ENCODE data around the gene OR4F15. TPM values are rescaled to one million over a fixed set of nuclear protein-coding genes. Genes with fewer than 3 reads are reported as not detected.

Gene OR4F15
- total RNA-seq, 1 experiment from 2014 or later: not detected

GRCh38 chr15:101804375-101804774 lies 7.6 kb upstream of the OR4F15 start:
- Histone ChIP-seq H3K36me3 (ENCODE audit: low read depth, low read length) (no peaks in the 10 kb centered on the region), H3K4me2 (ENCODE audit: low read length) (no peak overlapping the region), H3K4me1 (ENCODE audit: insufficient read depth, low read length) (no peaks in the 10 kb centered on the region), H3K27me3 (ENCODE audit: low read length) (peaks cover 19% of the 10 kb centered on the region), H4K20me1 (ENCODE audit: low read length) (no peaks in the 10 kb centered on the region), H3F3A (ENCODE audit: low read length, unreplicated experiment) (no peaks in the 10 kb centered on the region), H3K9ac (ENCODE audit: low read length) (no peak overlapping the region), H3K9me3 (ENCODE audit: low read length) (no peaks in the 10 kb centered on the region), H3K27ac (ENCODE audit: low read length) (no peak overlapping the region), H3K4me3 (ENCODE audit: low read length) (no peak overlapping the region), H2AFZ (ENCODE audit: low read length) (no peak overlapping the region), H3K9me2 (replicated peaks; ENCODE audit: low read length) (no peaks in the 10 kb centered on the region), H3K79me2 (ENCODE audit: low read length) (no peaks in the 10 kb centered on the region)
- ChIA-PET CTCF (no interaction called here), POLR2A (ENCODE audit: unreplicated experiment) (no interaction called here)
- DNase-seq (no peak), ATAC-seq (no peak)
- no TSS peak for BruUV-seq (replicated peaks)
- intact Hi-C loops (cut with micrococcal nuclease): no loop called here
- TF ChIP-seq EZH2 (IDR thresholded peaks at IDR 0.05; ENCODE audit: low read length, unreplicated experiment): no peak
- no peak for TF ChIP-seq EZH2phosphoT487 (IDR thresholded peaks at IDR 0.05; ENCODE audit: borderline replicate concordance, low read length)
- no peak for TF ChIP-seq CTCF (conservative IDR thresholded peaks at IDR 0.05; ENCODE audit: low read depth, low read length)

GRCh38 chr15:101804941-101805340 lies 7.1 kb upstream of the OR4F15 start:
- ChIA-PET POLR2A (ENCODE audit: unreplicated experiment) (no interaction called here), CTCF (no interaction called here)
- H3K9ac ChIP-seq (ENCODE audit: low read length): no peak overlapping the region
- no peak overlapping the region for H3K4me2 ChIP-seq (ENCODE audit: low read length)
- H2AFZ ChIP-seq (ENCODE audit: low read length): no peak overlapping the region
- no peak overlapping the region for H3K27ac ChIP-seq (ENCODE audit: low read length)
- intact Hi-C loops (cut with micrococcal nuclease): no loop called here
- ATAC-seq: no peak
- no peaks in the 10 kb centered on the region for H3F3A ChIP-seq (ENCODE audit: low read length, unreplicated experiment)
- H4K20me1 ChIP-seq (ENCODE audit: low read length): no peaks in the 10 kb centered on the region
- no TSS peak for BruUV-seq (replicated peaks)
- H3K36me3 ChIP-seq (ENCODE audit: low read depth, low read length): no peaks in the 10 kb centered on the region
- DNase-seq: no peak
- peaks cover 16% of the 10 kb centered on the region for H3K27me3 ChIP-seq (ENCODE audit: low read length)
- H3K9me3 ChIP-seq (ENCODE audit: low read length): no peaks in the 10 kb centered on the region
- TF ChIP-seq EZH2 (IDR thresholded peaks at IDR 0.05; ENCODE audit: low read length, unreplicated experiment): no peak
- no peak for TF ChIP-seq CTCF (conservative IDR thresholded peaks at IDR 0.05; ENCODE audit: low read depth, low read length)
- TF ChIP-seq EZH2phosphoT487 (IDR thresholded peaks at IDR 0.05; ENCODE audit: borderline replicate concordance, low read length): no peak
- H3K4me3 ChIP-seq (ENCODE audit: low read length): no peak overlapping the region
- no peaks in the 10 kb centered on the region for H3K79me2 ChIP-seq (ENCODE audit: low read length)
- no peaks in the 10 kb centered on the region for H3K4me1 ChIP-seq (ENCODE audit: insufficient read depth, low read length)
- no peaks in the 10 kb centered on the region for H3K9me2 ChIP-seq (replicated peaks; ENCODE audit: low read length)

- DNase-seq (peak; percentile 5), ATAC-seq (no peak)
- Histone ChIP-seq H3K27me3 (ENCODE audit: low read length) (peaks cover 15% of the 10 kb centered on the region), H4K20me1 (ENCODE audit: low read length) (no peaks in the 10 kb centered on the region), H3K9me2 (replicated peaks; ENCODE audit: low read length) (no peaks in the 10 kb centered on the region), H3K79me2 (ENCODE audit: low read length) (no peaks in the 10 kb centered on the region), H3K36me3 (ENCODE audit: low read depth, low read length) (no peaks in the 10 kb centered on the region), H3K27ac (ENCODE audit: low read length) (no peak overlapping the region), H3K4me3 (ENCODE audit: low read length) (no peak overlapping the region), H3K9me3 (ENCODE audit: low read length) (no peaks in the 10 kb centered on the region), H2AFZ (ENCODE audit: low read length) (no peak overlapping the region), H3K9ac (ENCODE audit: low read length) (no peak overlapping the region), H3K4me2 (ENCODE audit: low read length) (no peak overlapping the region), H3K4me1 (ENCODE audit: insufficient read depth, low read length) (no peaks in the 10 kb centered on the region), H3F3A (ENCODE audit: low read length, unreplicated experiment) (no peaks in the 10 kb centered on the region)
- POLR2A ChIA-PET (ENCODE audit: unreplicated experiment): no interaction called here
- TF ChIP-seq EZH2phosphoT487 (IDR thresholded peaks at IDR 0.05; ENCODE audit: borderline replicate concordance, low read length) (no peak), CTCF (conservative IDR thresholded peaks at IDR 0.05; ENCODE audit: low read depth, low read length) (no peak), EZH2 (IDR thresholded peaks at IDR 0.05; ENCODE audit: low read length, unreplicated experiment) (no peak)
- CTCF ChIA-PET: no interaction called here
- intact Hi-C loops (cut with micrococcal nuclease): no loop called here
- no TSS peak for BruUV-seq (replicated peaks)
These were observed 6.2 kb upstream of the OR4F15 start for GRCh38 chr15:101805605-101806345.

Measured in PC-3 (cell line).